Ishikawa (cell line): Measurements from ENCODE around the gene PHIP.

ENCODE experiments used
- CEBPB ChIP-seq: IDR thresholded peaks from 2 replicates; pipeline ENCODE4 v1.6.1; 2012
- CREB1 ChIP-seq: IDR thresholded peaks from 2 replicates; pipeline ENCODE4 v1.6.1; 2012; ENCODE audit warnings: low read depth
- EP300 ChIP-seq: IDR thresholded peaks from 2 replicates; pipeline ENCODE4 v1.6.1; 2012; ENCODE audit warnings: borderline replicate concordance
- FOXM1 ChIP-seq: IDR thresholded peaks from 2 replicates; pipeline ENCODE4 v1.6.1; 2012; ENCODE audit warnings: low read depth, borderline replicate concordance
- MAX ChIP-seq: IDR thresholded peaks from 2 replicates; pipeline ENCODE4 v1.6.1; 2012
- NFIC ChIP-seq: IDR thresholded peaks from 2 replicates; pipeline ENCODE4 v1.6.1; 2012
- RAD21 ChIP-seq: IDR thresholded peaks from 2 replicates; pipeline ENCODE4 v1.6.1; 2012; ENCODE audit warnings: low read depth
- TCF12 ChIP-seq: IDR thresholded peaks from 2 replicates; pipeline ENCODE4 v1.6.1; 2012; ENCODE audit warnings: low read depth
- ZBTB7A ChIP-seq: IDR thresholded peaks from 2 replicates; pipeline ENCODE4 v1.6.1; 2012; ENCODE audit warnings: low read depth

GRCh38 chr6:79047072-79047471 lies 31.0 kb downstream of the PHIP start:
- TF ChIP-seq TCF12 (no peak), EP300 (no peak), ZBTB7A (no peak), NFIC (no peak), RAD21 (no peak), CEBPB (no peak), MAX (no peak), FOXM1 (no peak), CREB1 (no peak)
